ENCODE results near the gene EFHC1.

DNA sequence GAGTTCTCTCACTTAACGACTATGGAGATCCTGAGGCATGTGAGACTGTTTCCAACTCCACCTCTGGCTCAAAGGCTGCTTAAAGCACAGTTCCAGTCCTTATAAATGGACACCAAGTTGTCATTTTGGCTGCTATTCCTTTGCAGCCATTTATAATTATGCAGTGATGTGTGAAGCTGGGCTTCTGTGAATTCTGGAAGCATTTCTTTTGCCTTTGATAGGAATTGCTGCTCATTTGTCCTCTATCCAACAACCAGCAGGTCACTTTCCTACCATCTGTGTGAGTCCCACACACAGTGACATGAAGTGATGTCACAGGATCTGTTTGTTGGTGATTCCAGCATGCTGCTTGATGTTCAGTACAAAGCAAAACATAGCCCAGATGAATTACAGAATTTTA lies 28.5 kb upstream of the EFHC1 start:
- TF ChIP-seq EZH2 (IDR thresholded peaks at IDR 0.05) (no peak), POLR2AphosphoS5 (IDR thresholded peaks at IDR 0.05; ENCODE audit: borderline replicate concordance, low read depth, low read length) (no peak), FOXP2 (optimal IDR thresholded peaks at IDR 0.05; ENCODE audit: control extremely low read depth, extremely low read length, insufficient read depth) (no peak)

Data from SK-N-MC (cell line).